Neural cell (in vitro differentiated cells): ENCODE data around the gene ADK. TPM values are rescaled to one million over a fixed set of nuclear protein-coding genes. Genes with fewer than 3 reads are reported as not detected.

ENCODE experiments used
- H2AFZ ChIP-seq: fragments of 200-600, 300-800 bp; sonication (generic), shearing (Covaris generic); 2 replicates; pipeline ENCODE4 v1.6.0; 2014; ENCODE audit warnings: low read depth, mild to moderate bottlenecking, antibody characterized with exemption, low read length, moderate library complexity
- H3F3A ChIP-seq: fragments of 200-600 bp; shearing (Covaris generic); 2 replicates; pipeline ENCODE4 v1.6.1; 2016; ENCODE audit warnings: mild to moderate bottlenecking, moderate library complexity, mixed read lengths, antibody characterized with exemption, low read length; ENCODE audit not compliant: insufficient read depth, poor library complexity, severe bottlenecking
- H3K27ac ChIP-seq: fragments of 200-600, 300-800 bp; sonication (generic), shearing (Covaris generic); 2 replicates; pipeline ENCODE4 v1.5.1; 2014; ENCODE audit warnings: mild to moderate bottlenecking, low read length, moderate library complexity
- H3K27me3 ChIP-seq: fragments of 300-800, 200-600 bp; sonication (generic), shearing (Covaris generic); 2 replicates; pipeline ENCODE4 v1.6.0; 2014; ENCODE audit warnings: mild to moderate bottlenecking, low read depth, low read length, moderate library complexity; ENCODE audit not compliant: insufficient read depth
- H3K36me3 ChIP-seq: fragments of 300-800, 200-600 bp; sonication (generic), shearing (Covaris generic); 2 replicates; pipeline ENCODE4 v1.5.1; 2014; ENCODE audit warnings: mild to moderate bottlenecking, antibody characterized with exemption, low read length, moderate library complexity; ENCODE audit not compliant: insufficient read depth
- H3K4me2 ChIP-seq: fragments of 300-800, 200-600 bp; sonication (generic), shearing (Covaris generic); 2 replicates; pipeline ENCODE4 v1.6.0; 2014; ENCODE audit warnings: mild to moderate bottlenecking, low read length
- H3K4me3 ChIP-seq: fragments of 300-800, 200-600 bp; sonication (generic), shearing (Covaris generic); 2 replicates; pipeline ENCODE4 v1.5.1; 2014; ENCODE audit warnings: mild to moderate bottlenecking, low read length, moderate library complexity
- H3K79me2 ChIP-seq: fragments of 200-600 bp; shearing (Covaris generic); replicated peaks from 2 replicates; pipeline ENCODE4 v1.6.0; 2014; ENCODE audit warnings: mild to moderate bottlenecking, low read length, moderate library complexity; ENCODE audit not compliant: insufficient read depth
- H3K9ac ChIP-seq: fragments of 300-800, 200-600 bp; sonication (generic), shearing (Covaris generic); 2 replicates; pipeline ENCODE4 v1.6.1; 2016; ENCODE audit warnings: mild to moderate bottlenecking, low read length, mixed read lengths
- H3K9me2 ChIP-seq: fragments of 200-600 bp; shearing (Covaris generic); 2 replicates; pipeline ENCODE4 v1.6.1; 2016; ENCODE audit warnings: mild to moderate bottlenecking, low read length, mixed read lengths; ENCODE audit not compliant: insufficient read depth
- H3K9me3 ChIP-seq: fragments of 200-600, 300-800 bp; sonication (generic), shearing (Covaris generic); 2 replicates; pipeline ENCODE4 v1.6.1; 2016; ENCODE audit warnings: mild to moderate bottlenecking, mixed run types, low read length, moderate library complexity, mixed read lengths
- H4K20me1 ChIP-seq: fragments of 200-600 bp; shearing (Covaris generic); 2 replicates; pipeline ENCODE4 v1.6.1; 2016; ENCODE audit warnings: mild to moderate bottlenecking, mixed run types; ENCODE audit not compliant: insufficient read depth
- EP300 ChIP-seq: fragments of 450-650 bp; conservative IDR thresholded peaks from 2 replicates; pipeline ENCODE4 v1.6.1; 2014; ENCODE audit warnings: antibody characterized with exemption, mild to moderate bottlenecking, moderate library complexity; ENCODE audit not compliant: poor library complexity, severe bottlenecking
- EZH2 ChIP-seq: fragments of 200-600, 300-800 bp; shearing (Covaris generic), sonication (generic); IDR thresholded peaks from 2 replicates; pipeline ENCODE4 v1.6.1; 2014; ENCODE audit warnings: antibody characterized with exemption, low read length, borderline replicate concordance, mild to moderate bottlenecking; ENCODE audit not compliant: insufficient read depth, poor library complexity, severe bottlenecking
- MXI1 ChIP-seq: fragments of 450-650 bp; conservative IDR thresholded peaks from 2 replicates; pipeline ENCODE4 v1.6.1; 2014; ENCODE audit warnings: antibody characterized with exemption, mild to moderate bottlenecking; ENCODE audit not compliant: poor library complexity, severe bottlenecking
- POLR2AphosphoS5 ChIP-seq: IDR thresholded peaks from 2 replicates; pipeline ENCODE4 v1.6.1; 2012
- RAD21 ChIP-seq: fragments of 450-650 bp; conservative IDR thresholded peaks from 2 replicates; pipeline ENCODE4 v1.6.1; 2014; ENCODE audit warnings: antibody characterized with exemption, mild to moderate bottlenecking, moderate library complexity
- SMC3 ChIP-seq: fragments of 450-650 bp; conservative IDR thresholded peaks from 2 replicates; pipeline ENCODE4 v1.6.1; 2014; ENCODE audit warnings: antibody characterized with exemption, mild to moderate bottlenecking, moderate library complexity; ENCODE audit not compliant: poor library complexity
- TAF1 ChIP-seq: IDR thresholded peaks from 2 replicates; pipeline ENCODE4 v1.6.1; 2012; ENCODE audit warnings: low read depth
- polyA plus RNA-seq: library from polyadenylated mRNA; depleted of rRNA; stranded (reverse); fragments of >200 nt; gene quantifications from 2 replicates; pipeline ENCODE4 v1.2.3, GENCODE V29; 2014
- TF ChIP-seq, protein P1 (sequence below): IDR thresholded peaks from 2 replicates; pipeline ENCODE4 v1.6.1; 2012; ENCODE audit warnings: borderline replicate concordance
- TF ChIP-seq, protein P2 (sequence below): fragments of 450-650 bp; IDR thresholded peaks from 2 replicates; pipeline ENCODE4 v1.5.1; 2014; ENCODE audit warnings: antibody characterized with exemption, mild to moderate bottlenecking, moderate library complexity; ENCODE audit not compliant: poor library complexity, severe bottlenecking

ADK gene
- polyA plus RNA-seq, 1 donor from 2014 or later: 19.5 TPM

DNA sequence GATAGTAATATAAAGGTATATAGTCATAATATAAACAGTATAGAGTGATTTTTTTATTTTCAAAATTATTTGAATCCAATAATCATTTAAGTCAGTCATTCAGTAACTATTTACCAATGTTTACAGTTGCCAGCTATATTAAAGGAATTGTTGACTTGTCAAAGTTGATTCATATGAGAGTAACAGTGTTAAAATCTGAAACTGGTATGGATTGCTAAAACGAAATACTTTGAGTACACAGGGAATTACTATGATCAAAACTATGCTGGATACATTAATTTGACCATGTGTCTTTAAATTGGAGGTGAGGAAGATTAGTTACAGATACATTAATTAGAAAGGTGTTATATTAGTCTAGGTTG, 282.6 kb downstream of the ADK start:
- H3K36me3 ChIP-seq: no peaks in the 10 kb centered on the region
- no peak for TF ChIP-seq MXI1
- TF ChIP-seq RAD21: no peak
- no peak for TF ChIP-seq EP300
- TF ChIP-seq POLR2AphosphoS5: no peak
- TF ChIP-seq SMC3: no peak
- no peak overlapping the region for H3K9ac ChIP-seq
- H4K20me1 ChIP-seq: no peaks in the 10 kb centered on the region
- no peak overlapping the region for H2AFZ ChIP-seq
- H3K27ac ChIP-seq: peak overlapping the region; percentile 69
- peak overlapping the region; percentile 31 for H3K4me2 ChIP-seq
- no peaks in the 10 kb centered on the region for H3K27me3 ChIP-seq
- H3K4me3 ChIP-seq: peak overlapping the region; percentile 42
- no peaks in the 10 kb centered on the region for H3K9me2 ChIP-seq
- H3F3A ChIP-seq: peaks cover 9% of the 10 kb centered on the region
- no peaks in the 10 kb centered on the region for H3K9me3 ChIP-seq
- H3K79me2 ChIP-seq: no peaks in the 10 kb centered on the region

DNA sequence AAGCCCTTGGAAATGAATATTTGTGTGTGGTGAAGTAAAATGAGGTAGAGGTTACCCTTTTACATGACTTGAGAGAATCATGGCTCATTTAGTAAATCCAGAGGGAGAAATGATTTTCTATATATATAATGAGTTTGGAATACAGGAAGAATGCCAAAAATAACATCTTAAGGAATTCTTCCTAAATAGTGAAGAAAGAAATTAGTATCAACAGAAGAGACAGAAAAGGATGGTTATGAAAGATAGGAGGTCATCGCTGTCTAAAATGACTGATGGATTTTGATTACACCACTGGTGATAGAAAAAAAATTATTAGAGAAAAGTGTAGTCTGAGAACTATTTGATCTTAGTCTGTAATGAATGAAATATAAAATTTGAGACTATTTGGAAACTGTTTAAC, 283.0 kb downstream of the ADK start:
- peaks cover 9% of the 10 kb centered on the region for H3F3A ChIP-seq
- H3K27ac ChIP-seq: peak overlapping the region; percentile 69
- no peak overlapping the region for H2AFZ ChIP-seq
- peak overlapping the region; percentile 42 for H3K4me3 ChIP-seq
- H3K36me3 ChIP-seq: no peaks in the 10 kb centered on the region
- no peak overlapping the region for H3K9ac ChIP-seq
- no peaks in the 10 kb centered on the region for H3K9me3 ChIP-seq
- H4K20me1 ChIP-seq: no peaks in the 10 kb centered on the region
- peak overlapping the region; percentile 31 for H3K4me2 ChIP-seq
- no peaks in the 10 kb centered on the region for H3K9me2 ChIP-seq
- H3K79me2 ChIP-seq: no peaks in the 10 kb centered on the region
- no peak for TF ChIP-seq EP300
- TF ChIP-seq, protein P1, sequence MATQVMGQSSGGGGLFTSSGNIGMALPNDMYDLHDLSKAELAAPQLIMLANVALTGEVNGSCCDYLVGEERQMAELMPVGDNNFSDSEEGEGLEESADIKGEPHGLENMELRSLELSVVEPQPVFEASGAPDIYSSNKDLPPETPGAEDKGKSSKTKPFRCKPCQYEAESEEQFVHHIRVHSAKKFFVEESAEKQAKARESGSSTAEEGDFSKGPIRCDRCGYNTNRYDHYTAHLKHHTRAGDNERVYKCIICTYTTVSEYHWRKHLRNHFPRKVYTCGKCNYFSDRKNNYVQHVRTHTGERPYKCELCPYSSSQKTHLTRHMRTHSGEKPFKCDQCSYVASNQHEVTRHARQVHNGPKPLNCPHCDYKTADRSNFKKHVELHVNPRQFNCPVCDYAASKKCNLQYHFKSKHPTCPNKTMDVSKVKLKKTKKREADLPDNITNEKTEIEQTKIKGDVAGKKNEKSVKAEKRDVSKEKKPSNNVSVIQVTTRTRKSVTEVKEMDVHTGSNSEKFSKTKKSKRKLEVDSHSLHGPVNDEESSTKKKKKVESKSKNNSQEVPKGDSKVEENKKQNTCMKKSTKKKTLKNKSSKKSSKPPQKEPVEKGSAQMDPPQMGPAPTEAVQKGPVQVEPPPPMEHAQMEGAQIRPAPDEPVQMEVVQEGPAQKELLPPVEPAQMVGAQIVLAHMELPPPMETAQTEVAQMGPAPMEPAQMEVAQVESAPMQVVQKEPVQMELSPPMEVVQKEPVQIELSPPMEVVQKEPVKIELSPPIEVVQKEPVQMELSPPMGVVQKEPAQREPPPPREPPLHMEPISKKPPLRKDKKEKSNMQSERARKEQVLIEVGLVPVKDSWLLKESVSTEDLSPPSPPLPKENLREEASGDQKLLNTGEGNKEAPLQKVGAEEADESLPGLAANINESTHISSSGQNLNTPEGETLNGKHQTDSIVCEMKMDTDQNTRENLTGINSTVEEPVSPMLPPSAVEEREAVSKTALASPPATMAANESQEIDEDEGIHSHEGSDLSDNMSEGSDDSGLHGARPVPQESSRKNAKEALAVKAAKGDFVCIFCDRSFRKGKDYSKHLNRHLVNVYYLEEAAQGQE: no peak
- TF ChIP-seq POLR2AphosphoS5: no peak
- no peak for TF ChIP-seq TAF1
- TF ChIP-seq RAD21: no peak
- TF ChIP-seq, protein P2, sequence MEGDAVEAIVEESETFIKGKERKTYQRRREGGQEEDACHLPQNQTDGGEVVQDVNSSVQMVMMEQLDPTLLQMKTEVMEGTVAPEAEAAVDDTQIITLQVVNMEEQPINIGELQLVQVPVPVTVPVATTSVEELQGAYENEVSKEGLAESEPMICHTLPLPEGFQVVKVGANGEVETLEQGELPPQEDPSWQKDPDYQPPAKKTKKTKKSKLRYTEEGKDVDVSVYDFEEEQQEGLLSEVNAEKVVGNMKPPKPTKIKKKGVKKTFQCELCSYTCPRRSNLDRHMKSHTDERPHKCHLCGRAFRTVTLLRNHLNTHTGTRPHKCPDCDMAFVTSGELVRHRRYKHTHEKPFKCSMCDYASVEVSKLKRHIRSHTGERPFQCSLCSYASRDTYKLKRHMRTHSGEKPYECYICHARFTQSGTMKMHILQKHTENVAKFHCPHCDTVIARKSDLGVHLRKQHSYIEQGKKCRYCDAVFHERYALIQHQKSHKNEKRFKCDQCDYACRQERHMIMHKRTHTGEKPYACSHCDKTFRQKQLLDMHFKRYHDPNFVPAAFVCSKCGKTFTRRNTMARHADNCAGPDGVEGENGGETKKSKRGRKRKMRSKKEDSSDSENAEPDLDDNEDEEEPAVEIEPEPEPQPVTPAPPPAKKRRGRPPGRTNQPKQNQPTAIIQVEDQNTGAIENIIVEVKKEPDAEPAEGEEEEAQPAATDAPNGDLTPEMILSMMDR: no peak
- no peak for TF ChIP-seq EZH2
- TF ChIP-seq SMC3: no peak
- no peak for TF ChIP-seq MXI1
- H3K27me3 ChIP-seq: no peaks in the 10 kb centered on the region

DNA sequence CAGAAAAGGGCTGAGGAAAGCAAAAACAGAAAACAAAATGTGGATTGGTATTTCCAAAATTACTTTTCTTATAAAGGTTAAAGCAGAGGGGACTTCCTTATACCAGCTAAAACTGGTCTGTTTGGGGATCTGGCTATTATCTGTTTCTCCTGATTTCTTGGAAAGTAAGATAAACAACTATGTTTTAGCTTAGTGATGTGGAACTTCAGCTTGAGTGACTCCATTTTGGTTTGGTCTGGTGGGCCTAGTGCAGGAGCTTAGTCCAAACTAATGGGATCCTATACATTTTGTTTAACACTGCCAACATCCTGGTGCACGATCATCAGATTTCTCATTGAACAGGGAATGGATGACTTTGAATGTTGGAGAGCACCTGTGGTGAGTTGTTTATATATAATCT, 283.5 kb downstream of the ADK start:
- no peak for TF ChIP-seq EZH2
- TF ChIP-seq SMC3: no peak
- no peak for TF ChIP-seq MXI1
- no peaks in the 10 kb centered on the region for H3K9me2 ChIP-seq
- H3K27me3 ChIP-seq: no peaks in the 10 kb centered on the region
- H3K79me2 ChIP-seq: no peaks in the 10 kb centered on the region
- H3K27ac ChIP-seq: peak overlapping the region; percentile 69
- H3K4me2 ChIP-seq: peak overlapping the region; percentile 31
- H3K9me3 ChIP-seq: no peaks in the 10 kb centered on the region
- no peak overlapping the region for H3K4me3 ChIP-seq
- H2AFZ ChIP-seq: no peak overlapping the region
- no peaks in the 10 kb centered on the region for H4K20me1 ChIP-seq
- peaks cover 9% of the 10 kb centered on the region for H3F3A ChIP-seq
- no peak overlapping the region for H3K9ac ChIP-seq
- H3K36me3 ChIP-seq: no peaks in the 10 kb centered on the region
